Measurements from ENCODE around the gene ASIC4. TPM values are rescaled to one million over a fixed set of nuclear protein-coding genes. Genes with fewer than 3 reads are reported as not detected.
A peak's percentile ranks its signal among the peaks of the same experiment; 100 is the strongest.

Gene ASIC4
- total and polyA plus RNA-seq, 2 of the 13 experiments (the other 11 are each of a cell fraction or from before 2014, with no cell fraction given) = 0.03 TPM; not detected in 1

GRCh38 chr2:219567791-219568361 lies 53.6 kb downstream of the ASIC4 start (continued):
- peak; percentile 61 for TF ChIP-seq ZNF687 (CRISPR knock-in tag; IDR thresholded peaks at IDR 0.05)
- TF ChIP-seq ZNF510 (CRISPR knock-in tag; IDR thresholded peaks at IDR 0.05; ENCODE audit: low read depth) = no peak
- no peak for TF ChIP-seq ERF (CRISPR knock-in tag; IDR thresholded peaks at IDR 0.05)
- TF ChIP-seq, protein P1, sequence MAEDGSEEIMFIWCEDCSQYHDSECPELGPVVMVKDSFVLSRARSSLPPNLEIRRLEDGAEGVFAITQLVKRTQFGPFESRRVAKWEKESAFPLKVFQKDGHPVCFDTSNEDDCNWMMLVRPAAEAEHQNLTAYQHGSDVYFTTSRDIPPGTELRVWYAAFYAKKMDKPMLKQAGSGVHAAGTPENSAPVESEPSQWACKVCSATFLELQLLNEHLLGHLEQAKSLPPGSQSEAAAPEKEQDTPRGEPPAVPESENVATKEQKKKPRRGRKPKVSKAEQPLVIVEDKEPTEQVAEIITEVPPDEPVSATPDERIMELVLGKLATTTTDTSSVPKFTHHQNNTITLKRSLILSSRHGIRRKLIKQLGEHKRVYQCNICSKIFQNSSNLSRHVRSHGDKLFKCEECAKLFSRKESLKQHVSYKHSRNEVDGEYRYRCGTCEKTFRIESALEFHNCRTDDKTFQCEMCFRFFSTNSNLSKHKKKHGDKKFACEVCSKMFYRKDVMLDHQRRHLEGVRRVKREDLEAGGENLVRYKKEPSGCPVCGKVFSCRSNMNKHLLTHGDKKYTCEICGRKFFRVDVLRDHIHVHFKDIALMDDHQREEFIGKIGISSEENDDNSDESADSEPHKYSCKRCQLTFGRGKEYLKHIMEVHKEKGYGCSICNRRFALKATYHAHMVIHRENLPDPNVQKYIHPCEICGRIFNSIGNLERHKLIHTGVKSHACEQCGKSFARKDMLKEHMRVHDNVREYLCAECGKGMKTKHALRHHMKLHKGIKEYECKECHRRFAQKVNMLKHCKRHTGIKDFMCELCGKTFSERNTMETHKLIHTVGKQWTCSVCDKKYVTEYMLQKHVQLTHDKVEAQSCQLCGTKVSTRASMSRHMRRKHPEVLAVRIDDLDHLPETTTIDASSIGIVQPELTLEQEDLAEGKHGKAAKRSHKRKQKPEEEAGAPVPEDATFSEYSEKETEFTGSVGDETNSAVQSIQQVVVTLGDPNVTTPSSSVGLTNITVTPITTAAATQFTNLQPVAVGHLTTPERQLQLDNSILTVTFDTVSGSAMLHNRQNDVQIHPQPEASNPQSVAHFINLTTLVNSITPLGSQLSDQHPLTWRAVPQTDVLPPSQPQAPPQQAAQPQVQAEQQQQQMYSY (CRISPR knock-in tag; IDR thresholded peaks at IDR 0.05) = no peak
- TF ChIP-seq MAX (IDR thresholded peaks at IDR 0.05) = peak; percentile 10; the same call in 1 of the 2 replicates
- TF ChIP-seq ZNF75D (CRISPR knock-in tag; IDR thresholded peaks at IDR 0.05; ENCODE audit: borderline replicate concordance) = no peak
- TF ChIP-seq, protein P2, sequence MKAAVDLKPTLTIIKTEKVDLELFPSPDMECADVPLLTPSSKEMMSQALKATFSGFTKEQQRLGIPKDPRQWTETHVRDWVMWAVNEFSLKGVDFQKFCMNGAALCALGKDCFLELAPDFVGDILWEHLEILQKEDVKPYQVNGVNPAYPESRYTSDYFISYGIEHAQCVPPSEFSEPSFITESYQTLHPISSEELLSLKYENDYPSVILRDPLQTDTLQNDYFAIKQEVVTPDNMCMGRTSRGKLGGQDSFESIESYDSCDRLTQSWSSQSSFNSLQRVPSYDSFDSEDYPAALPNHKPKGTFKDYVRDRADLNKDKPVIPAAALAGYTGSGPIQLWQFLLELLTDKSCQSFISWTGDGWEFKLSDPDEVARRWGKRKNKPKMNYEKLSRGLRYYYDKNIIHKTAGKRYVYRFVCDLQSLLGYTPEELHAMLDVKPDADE (CRISPR knock-in tag; IDR thresholded peaks at IDR 0.05) = no peak
- TF ChIP-seq, protein P3, sequence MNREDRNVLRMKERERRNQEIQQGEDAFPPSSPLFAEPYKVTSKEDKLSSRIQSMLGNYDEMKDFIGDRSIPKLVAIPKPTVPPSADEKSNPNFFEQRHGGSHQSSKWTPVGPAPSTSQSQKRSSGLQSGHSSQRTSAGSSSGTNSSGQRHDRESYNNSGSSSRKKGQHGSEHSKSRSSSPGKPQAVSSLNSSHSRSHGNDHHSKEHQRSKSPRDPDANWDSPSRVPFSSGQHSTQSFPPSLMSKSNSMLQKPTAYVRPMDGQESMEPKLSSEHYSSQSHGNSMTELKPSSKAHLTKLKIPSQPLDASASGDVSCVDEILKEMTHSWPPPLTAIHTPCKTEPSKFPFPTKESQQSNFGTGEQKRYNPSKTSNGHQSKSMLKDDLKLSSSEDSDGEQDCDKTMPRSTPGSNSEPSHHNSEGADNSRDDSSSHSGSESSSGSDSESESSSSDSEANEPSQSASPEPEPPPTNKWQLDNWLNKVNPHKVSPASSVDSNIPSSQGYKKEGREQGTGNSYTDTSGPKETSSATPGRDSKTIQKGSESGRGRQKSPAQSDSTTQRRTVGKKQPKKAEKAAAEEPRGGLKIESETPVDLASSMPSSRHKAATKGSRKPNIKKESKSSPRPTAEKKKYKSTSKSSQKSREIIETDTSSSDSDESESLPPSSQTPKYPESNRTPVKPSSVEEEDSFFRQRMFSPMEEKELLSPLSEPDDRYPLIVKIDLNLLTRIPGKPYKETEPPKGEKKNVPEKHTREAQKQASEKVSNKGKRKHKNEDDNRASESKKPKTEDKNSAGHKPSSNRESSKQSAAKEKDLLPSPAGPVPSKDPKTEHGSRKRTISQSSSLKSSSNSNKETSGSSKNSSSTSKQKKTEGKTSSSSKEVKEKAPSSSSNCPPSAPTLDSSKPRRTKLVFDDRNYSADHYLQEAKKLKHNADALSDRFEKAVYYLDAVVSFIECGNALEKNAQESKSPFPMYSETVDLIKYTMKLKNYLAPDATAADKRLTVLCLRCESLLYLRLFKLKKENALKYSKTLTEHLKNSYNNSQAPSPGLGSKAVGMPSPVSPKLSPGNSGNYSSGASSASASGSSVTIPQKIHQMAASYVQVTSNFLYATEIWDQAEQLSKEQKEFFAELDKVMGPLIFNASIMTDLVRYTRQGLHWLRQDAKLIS (CRISPR knock-in tag; IDR thresholded peaks at IDR 0.05) = no peak
- no peak for TF ChIP-seq ZNF709 (CRISPR knock-in tag; IDR thresholded peaks at IDR 0.05)
- TF ChIP-seq WIZ (CRISPR knock-in tag; IDR thresholded peaks at IDR 0.05) = no peak
- no peak for TF ChIP-seq ZSCAN5A (CRISPR knock-in tag; IDR thresholded peaks at IDR 0.05; ENCODE audit: borderline replicate concordance)
- TF ChIP-seq SALL2 (CRISPR knock-in tag; IDR thresholded peaks at IDR 0.05) = no peak
- TF ChIP-seq PCBP1 (IDR thresholded peaks at IDR 0.05; ENCODE audit: borderline replicate concordance, low read depth, low read length) = 0 out of 2 replicates have a peak, but pooled peaks have one; percentile 49

Measured in HepG2 (cell line).